ENCODE measurements around the gene ITPK1. TPM values are rescaled to one million over a fixed set of nuclear protein-coding genes. Genes with fewer than 3 reads are reported as not detected.
A peak's percentile ranks its signal among the peaks of the same experiment; 100 is the strongest.

Gene ITPK1
- polyA plus RNA-seq, 2 donors = 15.8 to 22.4 TPM

- Histone ChIP-seq H3K4me1 (ENCODE audit: control insufficient read depth in 2 of 2, insufficient read depth in 2 of 2, low read length in 1 of 2) (peaks cover 7 to 11% of the 10 kb centered on the region in 2 donors), H3K27ac (ENCODE audit: low read depth in 2 of 2, low read length in 1 of 2) (peak overlapping the region in 1 of 2 donors; percentile 3)
Measured at GRCh38 chr14:93078870-93079269, 36.9 kb downstream of the ITPK1 start.

GRCh38 chr14:93076755-93077154 is 39.0 kb downstream of the ITPK1 start:
- 87 to 96% methylated on average over 10 of the region's 10 CpGs for whole genome bisulfite sequencing, 2 donors
- Histone ChIP-seq H3K4me1 (ENCODE audit: control insufficient read depth in 2 of 2, insufficient read depth in 2 of 2, low read length in 1 of 2) (peaks cover 5 to 7% of the 10 kb centered on the region in 2 donors), H3K9me3 (ENCODE audit: control insufficient read depth in 2 of 2, insufficient read depth in 1 of 2, low read depth in 1 of 2, low read length in 1 of 2) (no peaks in the 10 kb centered on the region), H3K36me3 (ENCODE audit: control insufficient read depth in 2 of 2, insufficient read depth in 2 of 2, low read length in 1 of 2) (peaks cover 0 to 2% of the 10 kb centered on the region in 2 donors), H3K27ac (ENCODE audit: low read depth in 2 of 2, low read length in 1 of 2) (no peak overlapping the region), H3K4me3 (ENCODE audit: low read depth in 1 of 2, low read length in 2 of 2) (no peak overlapping the region), H3K27me3 (ENCODE audit: control insufficient read depth in 1 of 2, insufficient read depth in 2 of 2, low read length in 2 of 2) (no peaks in the 10 kb centered on the region)

More at GRCh38 chr14:93078870-93079269, 36.9 kb downstream of the ITPK1 start:
- no peaks in the 10 kb centered on the region for H3K27me3 ChIP-seq (ENCODE audit: control insufficient read depth in 1 of 2, insufficient read depth in 2 of 2, low read length in 2 of 2)
- 75 to 76% methylated on average over 9 of the region's 9 CpGs for WGBS, 2 donors
- peaks cover 0 to 2% of the 10 kb centered on the region in 2 donors for H3K36me3 ChIP-seq (ENCODE audit: control insufficient read depth in 2 of 2, insufficient read depth in 2 of 2, low read length in 1 of 2)
- no peaks in the 10 kb centered on the region for H3K9me3 ChIP-seq (ENCODE audit: control insufficient read depth in 2 of 2, insufficient read depth in 1 of 2, low read depth in 1 of 2, low read length in 1 of 2)
- no peak overlapping the region for H3K4me3 ChIP-seq (ENCODE audit: low read depth in 1 of 2, low read length in 2 of 2)

- H3K36me3 ChIP-seq (ENCODE audit: control insufficient read depth in 2 of 2, insufficient read depth in 2 of 2, low read length in 1 of 2) = peaks cover 0 to 2% of the 10 kb centered on the region in 2 donors
- H3K4me3 ChIP-seq (ENCODE audit: low read depth in 1 of 2, low read length in 2 of 2) = no peak overlapping the region
- H3K4me1 ChIP-seq (ENCODE audit: control insufficient read depth in 2 of 2, insufficient read depth in 2 of 2, low read length in 1 of 2) = peaks cover 5 to 7% of the 10 kb centered on the region in 2 donors
- H3K27me3 ChIP-seq (ENCODE audit: control insufficient read depth in 1 of 2, insufficient read depth in 2 of 2, low read length in 2 of 2) = no peaks in the 10 kb centered on the region
- no peak overlapping the region for H3K27ac ChIP-seq (ENCODE audit: low read depth in 2 of 2, low read length in 1 of 2)
- no peaks in the 10 kb centered on the region for H3K9me3 ChIP-seq (ENCODE audit: control insufficient read depth in 2 of 2, insufficient read depth in 1 of 2, low read depth in 1 of 2, low read length in 1 of 2)
Measured at GRCh38 chr14:93075891-93076290, 39.8 kb downstream of the ITPK1 start.

GRCh38 chr14:93073910-93074769 is 41.6 kb downstream of the ITPK1 start:
- H3K9me3 ChIP-seq (ENCODE audit: control insufficient read depth in 2 of 2, insufficient read depth in 1 of 2, low read depth in 1 of 2, low read length in 1 of 2) = no peaks in the 10 kb centered on the region
- no peak overlapping the region for H3K4me3 ChIP-seq (ENCODE audit: low read depth in 1 of 2, low read length in 2 of 2)
- 63 to 68% methylated on average over 19 of the region's 19 CpGs for WGBS, 2 donors
- H3K27ac ChIP-seq (ENCODE audit: low read depth in 2 of 2, low read length in 1 of 2) = peak overlapping the region; percentile 38 to 72
- peaks cover 4 to 5% of the 10 kb centered on the region in 2 donors for H3K4me1 ChIP-seq (ENCODE audit: control insufficient read depth in 2 of 2, insufficient read depth in 2 of 2, low read length in 1 of 2)
- H3K36me3 ChIP-seq (ENCODE audit: control insufficient read depth in 2 of 2, insufficient read depth in 2 of 2, low read length in 1 of 2) = peaks cover 0 to 2% of the 10 kb centered on the region in 2 donors
- no peaks in the 10 kb centered on the region for H3K27me3 ChIP-seq (ENCODE audit: control insufficient read depth in 1 of 2, insufficient read depth in 2 of 2, low read length in 2 of 2)

GRCh38 chr14:93073358-93073707 is 42.4 kb downstream of the ITPK1 start:
- H3K27me3 ChIP-seq (ENCODE audit: control insufficient read depth in 1 of 2, insufficient read depth in 2 of 2, low read length in 2 of 2) = no peaks in the 10 kb centered on the region
- peaks cover 4 to 5% of the 10 kb centered on the region in 2 donors for H3K4me1 ChIP-seq (ENCODE audit: control insufficient read depth in 2 of 2, insufficient read depth in 2 of 2, low read length in 1 of 2)
- no peak overlapping the region for H3K4me3 ChIP-seq (ENCODE audit: low read depth in 1 of 2, low read length in 2 of 2)
- H3K36me3 ChIP-seq (ENCODE audit: control insufficient read depth in 2 of 2, insufficient read depth in 2 of 2, low read length in 1 of 2) = peaks cover 0 to 2% of the 10 kb centered on the region in 2 donors
- 61 to 73% methylated on average over 4 of the region's 4 CpGs for WGBS, 2 donors
- H3K9me3 ChIP-seq (ENCODE audit: control insufficient read depth in 2 of 2, insufficient read depth in 1 of 2, low read depth in 1 of 2, low read length in 1 of 2) = no peaks in the 10 kb centered on the region
- H3K27ac ChIP-seq (ENCODE audit: low read depth in 2 of 2, low read length in 1 of 2) = no peak overlapping the region

GRCh38 chr14:93072659-93073357 is 42.9 kb downstream of the ITPK1 start:
- Histone ChIP-seq H3K9me3 (ENCODE audit: control insufficient read depth in 2 of 2, insufficient read depth in 1 of 2, low read depth in 1 of 2, low read length in 1 of 2) (no peaks in the 10 kb centered on the region), H3K27me3 (ENCODE audit: control insufficient read depth in 1 of 2, insufficient read depth in 2 of 2, low read length in 2 of 2) (no peaks in the 10 kb centered on the region), H3K4me1 (ENCODE audit: control insufficient read depth in 2 of 2, insufficient read depth in 2 of 2, low read length in 1 of 2) (peaks cover under 1 to 5% of the 10 kb centered on the region in 2 donors), H3K27ac (ENCODE audit: low read depth in 2 of 2, low read length in 1 of 2) (no peak overlapping the region), H3K4me3 (ENCODE audit: low read depth in 1 of 2, low read length in 2 of 2) (no peak overlapping the region), H3K36me3 (ENCODE audit: control insufficient read depth in 2 of 2, insufficient read depth in 2 of 2, low read length in 1 of 2) (peaks cover 0 to 2% of the 10 kb centered on the region in 2 donors)
- 79 to 81% methylated on average over 12 of the region's 12 CpGs for WGBS, 2 donors

- peak overlapping the region in 1 of 2 donors; percentile 3 for H3K27ac ChIP-seq (ENCODE audit: low read depth in 2 of 2, low read length in 1 of 2)
- no peak overlapping the region for H3K4me3 ChIP-seq (ENCODE audit: low read depth in 1 of 2, low read length in 2 of 2)
- H3K9me3 ChIP-seq (ENCODE audit: control insufficient read depth in 2 of 2, insufficient read depth in 1 of 2, low read depth in 1 of 2, low read length in 1 of 2) = no peaks in the 10 kb centered on the region
- WGBS, 2 donors = 61 to 68% methylated on average over 7 to 8 of the region's 8 CpGs
- H3K27me3 ChIP-seq (ENCODE audit: control insufficient read depth in 1 of 2, insufficient read depth in 2 of 2, low read length in 2 of 2) = no peaks in the 10 kb centered on the region
- peaks cover 0 to 2% of the 10 kb centered on the region in 2 donors for H3K4me1 ChIP-seq (ENCODE audit: control insufficient read depth in 2 of 2, insufficient read depth in 2 of 2, low read length in 1 of 2)
- H3K36me3 ChIP-seq (ENCODE audit: control insufficient read depth in 2 of 2, insufficient read depth in 2 of 2, low read length in 1 of 2) = no peaks in the 10 kb centered on the region
Measured at GRCh38 chr14:93068711-93069110, 47.0 kb downstream of the ITPK1 start.

GRCh38 chr14:93067088-93067487 is 48.6 kb downstream of the ITPK1 start:
- Histone ChIP-seq H3K27ac (ENCODE audit: low read depth in 2 of 2, low read length in 1 of 2) (peak overlapping the region in 1 of 2 donors; percentile 34), H3K27me3 (ENCODE audit: control insufficient read depth in 1 of 2, insufficient read depth in 2 of 2, low read length in 2 of 2) (no peaks in the 10 kb centered on the region), H3K4me3 (ENCODE audit: low read depth in 1 of 2, low read length in 2 of 2) (no peak overlapping the region), H3K9me3 (ENCODE audit: control insufficient read depth in 2 of 2, insufficient read depth in 1 of 2, low read depth in 1 of 2, low read length in 1 of 2) (no peaks in the 10 kb centered on the region), H3K36me3 (ENCODE audit: control insufficient read depth in 2 of 2, insufficient read depth in 2 of 2, low read length in 1 of 2) (no peaks in the 10 kb centered on the region), H3K4me1 (ENCODE audit: control insufficient read depth in 2 of 2, insufficient read depth in 2 of 2, low read length in 1 of 2) (peaks cover 0 to 2% of the 10 kb centered on the region in 2 donors)
- WGBS, 2 donors = 73 to 80% methylated on average over 5 of the region's 5 CpGs

- Histone ChIP-seq H3K4me3 (ENCODE audit: low read depth in 1 of 2, low read length in 2 of 2) (no peak overlapping the region), H3K27ac (ENCODE audit: low read depth in 2 of 2, low read length in 1 of 2) (peak overlapping the region; percentile 19 to 66), H3K9me3 (ENCODE audit: control insufficient read depth in 2 of 2, insufficient read depth in 1 of 2, low read depth in 1 of 2, low read length in 1 of 2) (no peaks in the 10 kb centered on the region), H3K27me3 (ENCODE audit: control insufficient read depth in 1 of 2, insufficient read depth in 2 of 2, low read length in 2 of 2) (no peaks in the 10 kb centered on the region), H3K36me3 (ENCODE audit: control insufficient read depth in 2 of 2, insufficient read depth in 2 of 2, low read length in 1 of 2) (no peaks in the 10 kb centered on the region), H3K4me1 (ENCODE audit: control insufficient read depth in 2 of 2, insufficient read depth in 2 of 2, low read length in 1 of 2) (peaks cover 0 to 2% of the 10 kb centered on the region in 2 donors)
- 77 to 83% methylated on average over 2 of the region's 2 CpGs for WGBS, 2 donors
Measured at GRCh38 chr14:93065272-93065730, 50.4 kb downstream of the ITPK1 start.

Measured in esophagus (tissue), 2 donors.